Thymus (tissue), 11 donors: ENCODE measurements around the gene DNAJC8. TPM values are rescaled to one million over a fixed set of nuclear protein-coding genes. Genes with fewer than 3 reads are reported as not detected.

ENCODE experiments used
- DNase-seq, 9 donors: peaks; one replicate each; pipeline ENCODE4 v3.0.0-alpha.2; 2013; ENCODE audit warnings: low spot score in 9 of 9, low read depth in 6 of 9, missing footprints in 1 of 9
- H3K27ac ChIP-seq, 2 donors: one replicate each; pipeline ENCODE4 v1.5.1; 2013; ENCODE audit warnings: control low read depth in 1 of 2, low read depth in 1 of 2, low read length in 1 of 2, mild to moderate bottlenecking in 1 of 2, moderate library complexity in 1 of 2
- H3K27me3 ChIP-seq, 2 donors: one replicate each; pipeline ENCODE4 v1.5.1; 2013; ENCODE audit warnings: low read length in 1 of 2; ENCODE audit not compliant: control insufficient read depth in 2 of 2, insufficient read depth in 1 of 2
- H3K36me3 ChIP-seq, 2 donors: one replicate each; pipeline ENCODE4 v1.5.1; 2013; ENCODE audit warnings: low read length in 1 of 2, mild to moderate bottlenecking in 1 of 2, moderate library complexity in 1 of 2; ENCODE audit not compliant: control insufficient read depth in 2 of 2, insufficient read depth in 2 of 2
- H3K4me1 ChIP-seq, 2 donors: one replicate each; pipeline ENCODE4 v1.5.1; 2013; ENCODE audit warnings: low read length in 2 of 2; ENCODE audit not compliant: control insufficient read depth in 2 of 2, insufficient read depth in 2 of 2
- H3K4me3 ChIP-seq, 2 donors: one replicate each; pipeline ENCODE4 v1.5.1; 2013; ENCODE audit warnings: low read length in 2 of 2, control low read depth in 1 of 2, mild to moderate bottlenecking in 1 of 2
- H3K9me3 ChIP-seq, 2 donors: one replicate each; pipeline ENCODE4 v1.5.1; 2013; ENCODE audit warnings: low read length in 1 of 2, mild to moderate bottlenecking in 1 of 2; ENCODE audit not compliant: control insufficient read depth in 2 of 2, insufficient read depth in 1 of 2
- WGBS: extraction: QIAGEN DNeasy Blood & Tissue Kit; methylation state at CpG from one replicate; pipeline ENCODE4 v1.1.7; 2013; 5-methylcytosine and 5-hydroxymethylcytosine counted together
- polyA plus RNA-seq: library from polyadenylated mRNA; stranded (reverse); fragments of 200-250 nt; gene quantifications from one replicate; pipeline ENCODE4 v1.2.3, GENCODE V29; 2013
- total RNA-seq: library from RNA; stranded (reverse); fragments of 120-200 nt; gene quantifications from one replicate; pipeline ENCODE4 v1.2.4, GENCODE V29; 2013
- donor health status: healthy.

DNAJC8 gene
- total and polyA plus RNA-seq, 2 donors = 104 to 146 TPM

DNA sequence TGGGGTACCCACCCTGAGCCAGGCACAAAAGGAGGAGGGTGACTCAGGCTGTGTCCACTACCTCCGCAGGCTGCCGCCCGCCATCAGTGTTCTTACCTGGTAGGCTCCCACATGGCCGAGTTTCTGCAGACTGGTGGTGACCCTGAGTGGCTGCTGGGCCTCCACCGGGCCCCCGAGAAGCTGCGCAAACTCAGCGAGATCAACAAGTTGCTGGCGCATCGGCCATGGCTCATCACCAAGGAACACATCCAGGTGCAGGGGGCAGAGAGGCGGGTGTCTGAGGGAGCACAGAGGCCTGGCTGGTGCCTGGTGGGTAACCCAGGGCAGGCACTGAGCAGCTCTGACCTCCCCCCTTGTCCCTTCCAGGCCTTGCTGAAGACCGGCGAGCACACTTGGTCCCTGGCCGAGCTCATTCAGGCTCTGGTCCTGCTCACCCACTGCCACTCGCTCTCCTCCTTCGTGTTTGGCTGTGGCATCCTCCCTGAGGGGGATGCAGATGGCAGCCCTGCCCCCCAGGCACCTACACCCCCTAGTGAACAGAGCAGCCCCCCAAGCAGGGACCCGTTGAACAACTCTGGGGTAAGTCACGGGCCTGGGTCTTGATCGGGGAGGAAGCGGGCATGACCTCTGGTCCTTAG is 39.5 kb upstream of the DNAJC8 start:
- WGBS = 98% methylated on average over 20 of the region's 20 CpGs
- Histone ChIP-seq H3K9me3 (no peaks in the 10 kb centered on the region), H3K27ac (no peak overlapping the region), H3K36me3 (peaks cover 6 to 23% of the 10 kb centered on the region in 2 donors), H3K4me3 (no peak overlapping the region), H3K27me3 (no peaks in the 10 kb centered on the region), H3K4me1 (no peaks in the 10 kb centered on the region)
- DNase-seq = no peak

DNA sequence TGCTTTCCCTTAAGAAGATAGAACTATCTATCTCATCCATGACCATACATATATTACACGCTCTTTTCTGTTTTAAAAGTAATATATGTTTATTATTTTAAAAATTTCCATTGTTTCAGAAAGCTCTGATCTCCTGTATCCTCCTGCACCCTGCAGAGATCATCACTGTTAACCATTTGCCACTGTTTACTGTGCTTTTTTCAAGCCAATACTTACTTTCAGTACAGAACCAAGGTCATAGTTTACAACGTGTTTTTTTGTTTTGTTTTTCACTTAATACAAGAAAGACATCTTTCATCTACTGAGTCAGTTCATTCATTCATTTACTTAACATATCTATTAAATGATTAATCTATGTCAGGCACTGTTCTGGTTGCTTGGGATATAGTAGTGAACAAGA is 36.7 kb upstream of the DNAJC8 start:
- Histone ChIP-seq H3K27ac (no peak overlapping the region), H3K4me3 (no peak overlapping the region), H3K9me3 (no peaks in the 10 kb centered on the region), H3K36me3 (peaks cover 5 to 20% of the 10 kb centered on the region in 2 donors), H3K27me3 (no peaks in the 10 kb centered on the region), H3K4me1 (no peaks in the 10 kb centered on the region)
- DNase-seq = no peak
- WGBS = 91% methylated on average over 2 of the region's 2 CpGs

- DNase-seq = no peak
- peaks cover 0 to 5% of the 10 kb centered on the region in 2 donors for H3K27me3 ChIP-seq
- WGBS = 98% methylated on average over 2 of the region's 2 CpGs
- H3K27ac ChIP-seq = no peak overlapping the region
- H3K36me3 ChIP-seq = peaks cover 0 to 6% of the 10 kb centered on the region in 2 donors
- no peaks in the 10 kb centered on the region for H3K4me1 ChIP-seq
- H3K9me3 ChIP-seq = no peaks in the 10 kb centered on the region
- no peak overlapping the region for H3K4me3 ChIP-seq
These were observed 34.8 kb upstream of the DNAJC8 start for GRCh38 chr1:28267633-28268032.

DNA sequence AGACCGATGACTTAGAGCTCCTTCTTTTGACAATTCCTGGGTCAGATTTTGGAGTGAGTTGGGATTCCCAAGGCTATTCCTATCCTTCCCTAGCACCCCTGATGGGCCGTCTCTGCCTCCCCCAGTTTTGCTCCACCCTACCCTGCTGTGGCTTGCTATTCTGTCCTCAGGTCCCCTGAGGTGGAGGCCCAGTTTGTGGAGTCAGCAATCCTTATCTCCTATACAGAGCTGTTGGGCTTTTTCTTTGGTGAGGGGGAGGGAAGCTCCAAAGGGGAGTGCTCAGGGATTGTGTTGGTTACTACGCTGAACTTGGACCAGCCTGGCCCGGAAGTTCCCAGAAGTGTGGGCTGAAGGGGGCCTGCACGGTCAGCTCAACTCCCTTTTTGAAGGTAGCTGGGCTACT is 34.1 kb upstream of the DNAJC8 start:
- no peaks in the 10 kb centered on the region for H3K36me3 ChIP-seq
- H3K27me3 ChIP-seq = peaks cover 0 to 7% of the 10 kb centered on the region in 2 donors
- H3K9me3 ChIP-seq = no peaks in the 10 kb centered on the region
- 97% methylated on average over 5 of the region's 5 CpGs for WGBS
- no peak for DNase-seq
- no peak overlapping the region for H3K4me3 ChIP-seq
- H3K27ac ChIP-seq = no peak overlapping the region
- H3K4me1 ChIP-seq = no peaks in the 10 kb centered on the region

- peaks cover 7 to 19% of the 10 kb centered on the region in 2 donors for H3K27me3 ChIP-seq
- 98% methylated on average over 8 of the region's 8 CpGs for WGBS
- no peak for DNase-seq
- no peaks in the 10 kb centered on the region for H3K36me3 ChIP-seq
- no peak overlapping the region for H3K27ac ChIP-seq
- no peak overlapping the region for H3K4me3 ChIP-seq
- no peaks in the 10 kb centered on the region for H3K9me3 ChIP-seq
- peaks cover 0 to 5% of the 10 kb centered on the region in 2 donors for H3K4me1 ChIP-seq
These were observed 32.7 kb upstream of the DNAJC8 start for GRCh38 chr1:28265577-28265976.

- peaks cover 12 to 26% of the 10 kb centered on the region in 2 donors for H3K27me3 ChIP-seq
- H3K4me3 ChIP-seq = no peak overlapping the region
- H3K9me3 ChIP-seq = no peaks in the 10 kb centered on the region
- H3K4me1 ChIP-seq = peaks cover 3 to 11% of the 10 kb centered on the region in 2 donors
- DNase-seq = no peak
- H3K36me3 ChIP-seq = no peaks in the 10 kb centered on the region
- 100% methylated on average over 1 of the region's 1 CpG for WGBS
- H3K27ac ChIP-seq = no peak overlapping the region
These were observed 32.1 kb upstream of the DNAJC8 start for GRCh38 chr1:28264897-28265296.

- DNase-seq = no peak
- Histone ChIP-seq H3K4me3 (peak overlapping the region in 1 of 2 donors; percentile 95), H3K27ac (no peak overlapping the region), H3K9me3 (no peaks in the 10 kb centered on the region), H3K36me3 (peaks cover 0 to 3% of the 10 kb centered on the region in 2 donors), H3K4me1 (peaks cover 9 to 32% of the 10 kb centered on the region in 2 donors), H3K27me3 (peaks cover 15 to 31% of the 10 kb centered on the region in 2 donors)
- WGBS = 89% methylated on average over 7 of the region's 7 CpGs
These were observed 28.0 kb upstream of the DNAJC8 start for GRCh38 chr1:28260803-28261174.

DNA sequence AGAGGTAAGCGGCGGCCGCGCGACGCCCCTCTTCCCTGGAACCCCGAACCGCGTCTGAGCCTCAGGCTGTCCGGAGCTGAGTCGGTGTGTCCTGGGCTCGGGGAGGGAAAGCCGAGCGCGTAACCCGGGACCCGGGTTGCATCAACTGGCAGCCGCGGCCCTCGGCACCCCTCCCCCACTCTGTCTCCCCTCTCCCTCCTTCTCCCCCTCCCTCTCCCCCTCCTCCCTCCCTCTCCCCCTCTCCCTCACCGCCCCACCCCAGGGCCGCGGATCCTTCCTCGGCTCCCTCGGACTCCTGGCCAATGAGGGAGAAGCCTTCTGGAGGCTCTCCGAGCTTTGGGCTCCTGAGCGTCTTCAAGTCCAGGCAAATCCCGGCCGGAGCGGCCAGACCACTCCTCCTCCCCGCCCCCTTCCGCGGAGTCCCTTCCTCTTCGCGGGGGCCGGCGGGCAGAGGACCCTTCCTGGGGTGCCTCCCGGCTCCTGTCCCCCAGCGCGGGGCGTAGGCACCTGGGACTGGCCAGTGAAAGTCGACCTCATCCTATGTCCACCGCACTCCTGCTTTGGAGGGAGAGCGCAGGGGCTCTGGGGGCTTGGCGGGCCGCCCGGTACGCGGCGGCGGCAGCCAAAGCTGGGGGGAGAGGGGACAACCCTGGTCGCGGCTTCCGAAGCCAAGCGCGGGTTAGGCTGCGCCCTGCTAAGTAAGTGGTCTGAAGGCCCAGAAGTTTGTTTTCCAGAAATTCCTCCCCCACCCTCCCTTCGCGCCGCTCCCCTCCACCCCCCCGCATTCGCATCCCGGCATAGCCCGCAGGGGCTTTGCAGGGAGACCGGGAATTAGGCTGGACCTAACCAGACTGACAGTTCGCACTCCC is 27.3 kb upstream of the DNAJC8 start:
- H3K27me3 ChIP-seq = peaks cover 15 to 31% of the 10 kb centered on the region in 2 donors
- no peaks in the 10 kb centered on the region for H3K9me3 ChIP-seq
- peak overlapping the region; percentile 92 to 95 for H3K4me3 ChIP-seq
- peak overlapping the region in 1 of 2 donors; percentile 69 for H3K27ac ChIP-seq
- peak in 3 of 9 donors; percentile 25 to 48 (median 39) for DNase-seq
- WGBS = 5% methylated on average over 66 of the region's 66 CpGs
- peaks cover 0 to 3% of the 10 kb centered on the region in 2 donors for H3K36me3 ChIP-seq
- peaks cover 9 to 32% of the 10 kb centered on the region in 2 donors for H3K4me1 ChIP-seq
